Activated CD8-positive, alpha-beta memory T cell treated with anti-CD3 and anti-CD28 coated beads for 36 hours (primary cell): ENCODE data around the gene CTDSP2. TPM values are rescaled to one million over a fixed set of nuclear protein-coding genes. Genes with fewer than 3 reads are reported as not detected.

Source experiments
- total RNA-seq, 2 experiments: library from RNA; stranded (reverse); gene quantifications; one replicate each; pipeline ENCODE4 v1.2.3, GENCODE V29; 2021

Gene CTDSP2
- total RNA-seq, 2 experiments from 2014 or later, result 66.1 to 68.7 TPM

Other genes with a start within 250 kb of the CTDSP2 start
- gene DTX3, start 241.9 kb downstream of the CTDSP2 start, total RNA-seq, result 10 to 100 TPM; 13.3 to 14.5 TPM
- gene ARHGEF25, start 235.3 kb downstream of the CTDSP2 start, total RNA-seq, result 1 to 10 TPM; 1.6 to 2.3 TPM
- 1 to 10 TPM; 3.2 TPM for gene B4GALNT1, start 213.5 kb downstream of the CTDSP2 start, total RNA-seq
- 10 to 100 TPM; 77.3 to 83.5 TPM for gene OS9, start 152.6 kb downstream of the CTDSP2 start, total RNA-seq
- 10 to 100 TPM; 29.3 to 29.7 TPM for gene AGAP2, start 108.0 kb downstream of the CTDSP2 start, total RNA-seq
- gene TSPAN31, start 101.7 kb downstream of the CTDSP2 start, total RNA-seq, result 10 to 100 TPM in 1 of 2 experiments, 1 to 10 TPM in 1; 8.6 to 10.6 TPM
- 100 to 1,000 TPM; 297 to 307 TPM for gene CDK4, start 94.4 kb downstream of the CTDSP2 start, total RNA-seq
- gene MARCHF9, start 91.6 kb downstream of the CTDSP2 start, total RNA-seq, result 10 to 100 TPM; 27.0 to 27.6 TPM
- 10 to 100 TPM; 10.8 to 11.4 TPM for gene CYP27B1, start 79.7 kb downstream of the CTDSP2 start, total RNA-seq
- 10 to 100 TPM; 69.1 to 74.5 TPM for gene METTL1, start 74.6 kb downstream of the CTDSP2 start, total RNA-seq
- gene EEF1AKMT3, start 74.1 kb downstream of the CTDSP2 start, total RNA-seq, result 1 to 10 TPM; 4.2 to 5.0 TPM
- 10 to 100 TPM; 66.0 to 69.8 TPM for gene TSFM, start 63.9 kb downstream of the CTDSP2 start, total RNA-seq
- gene AVIL, start 28.0 kb downstream of the CTDSP2 start, total RNA-seq, result under 1 TPM; 0.53 to 0.69 TPM
- 10 to 100 TPM in 1 of 2 experiments, 1 to 10 TPM in 1; 9.7 to 10.9 TPM for gene ATP23, start 94.8 kb upstream of the CTDSP2 start, total RNA-seq